ENCODE results near the gene PHTF2. TPM values are rescaled to one million over a fixed set of nuclear protein-coding genes. Genes with fewer than 3 reads are reported as not detected.
A peak's percentile ranks its signal among the peaks of the same experiment; 100 is the strongest.

The PHTF2 gene
- total RNA-seq: 10 to 100 TPM in 3 of 4 donors, 1 to 10 TPM in 1; 8.6 to 54.5 (median 14.5) TPM

GRCh38 chr7:77798394-77799077 lies at the start of gene PHTF2, which contains the start of gene TMEM60:
Gene PHTF2, plus strand, starts transcription at chr7:77798773.
Gene TMEM60, minus strand, starts transcription at chr7:77798434. Its CDS starts 4,061 bp downstream, at chr7:77794373.
- H3K9me3 ChIP-seq: no peaks in the 10 kb centered on the region
- no peaks in the 10 kb centered on the region for H3K27me3 ChIP-seq
- peak; percentile 73 to 86 for TF ChIP-seq POLR2A (IDR thresholded peaks at IDR 0.05)
- peak in 5 of 6 experiments; percentile 29 to 74 (median 68) for TF ChIP-seq CTCF (IDR thresholded peaks at IDR 0.05)
- H3K4me3 ChIP-seq: peak within 1 kb of the TSS; percentile 67 to 96 (median 87)
- DNase-seq: peak; percentile 96 to 99 (median 99)
- H3K4me1 ChIP-seq: peaks cover 0 to 35% (median 10%) of the 10 kb centered on the region in 4 donors
- peak within 1 kb of the TSS; percentile 83 to 96 (median 88) for H3K27ac ChIP-seq
- H3K36me3 ChIP-seq: peaks cover 0 to 6% (median 0%) of the 10 kb centered on the region in 3 donors

GRCh38 chr7:77752016-77752415 lies 46.6 kb upstream of the PHTF2 start:
- DNase-seq: no peak
- H3K36me3 ChIP-seq: peaks cover 0 to 6% (median 0%) of the 10 kb centered on the region in 3 donors
- H3K4me1 ChIP-seq: peaks cover 0 to 1% (median 0%) of the 10 kb centered on the region in 4 donors
- no peaks in the 10 kb centered on the region for H3K27me3 ChIP-seq
- TF ChIP-seq POLR2A (IDR thresholded peaks at IDR 0.05) (no peak), CTCF (IDR thresholded peaks at IDR 0.05) (no peak)
- no peak overlapping the region for H3K4me3 ChIP-seq
- H3K9me3 ChIP-seq: no peaks in the 10 kb centered on the region
- H3K27ac ChIP-seq: no peak overlapping the region

- Histone ChIP-seq H3K9me3 (no peaks in the 10 kb centered on the region), H3K27me3 (no peaks in the 10 kb centered on the region), H3K4me1 (no peaks in the 10 kb centered on the region), H3K4me3 (no peak overlapping the region), H3K36me3 (peaks cover 0 to 6% (median 0%) of the 10 kb centered on the region in 3 donors), H3K27ac (no peak overlapping the region)
- TF ChIP-seq POLR2A (IDR thresholded peaks at IDR 0.05): no peak
- no peak for DNase-seq
Measured at GRCh38 chr7:77753173-77753572, 45.4 kb upstream of the PHTF2 start.

GRCh38 chr7:77757589-77757988 lies 41.0 kb upstream of the PHTF2 start:
- TF ChIP-seq CTCF (IDR thresholded peaks at IDR 0.05) (no peak), POLR2A (IDR thresholded peaks at IDR 0.05) (no peak)
- H3K4me1 ChIP-seq: no peaks in the 10 kb centered on the region

GRCh38 chr7:77759294-77759889 lies 39.2 kb upstream of the PHTF2 start:
- no peak overlapping the region for H3K27ac ChIP-seq
- no peaks in the 10 kb centered on the region for H3K4me1 ChIP-seq
- no peaks in the 10 kb centered on the region for H3K27me3 ChIP-seq
- TF ChIP-seq POLR2A (IDR thresholded peaks at IDR 0.05): no peak
- peak; percentile 59 to 93 (median 86) for TF ChIP-seq CTCF (IDR thresholded peaks at IDR 0.05)
- DNase-seq: peak in 2 of 3 donors; percentile 60 to 87
- no peaks in the 10 kb centered on the region for H3K36me3 ChIP-seq
- H3K4me3 ChIP-seq: no peak overlapping the region
- H3K9me3 ChIP-seq: no peaks in the 10 kb centered on the region

More at GRCh38 chr7:77757589-77757988, 41.0 kb upstream of the PHTF2 start:
- H3K27me3 ChIP-seq: no peaks in the 10 kb centered on the region
- no peak for DNase-seq
- no peaks in the 10 kb centered on the region for H3K9me3 ChIP-seq
- H3K4me3 ChIP-seq: no peak overlapping the region
- no peaks in the 10 kb centered on the region for H3K36me3 ChIP-seq
- no peak overlapping the region for H3K27ac ChIP-seq

Data from Peyer's patch (tissue), 4 donors.